MCF 10A (cell line): ENCODE data around the gene NUCB1. TPM values are rescaled to one million over a fixed set of nuclear protein-coding genes. Genes with fewer than 3 reads are reported as not detected.
"Not testable (repeated sequence)": the region's sequence is repeated elsewhere in the genome, so short reads cannot be mapped to it uniquely, and the experiment has no call there.

Experiments
- BruUV-seq: library from RNA; stranded (reverse); fragments of 400-500 nt; replicated peaks from 2 replicates; lab custom pipeline; 2021; lab: Mats Ljungman, UMichigan
- CTCF ChIA-PET: fragments of 300-600 bp; sonication (Branson Sonifier 250); formaldehyde crosslinking; extraction: SDS; loops from one replicate; lab custom pipeline; 2021; ENCODE audit warnings: antibody characterized with exemption, inconsistent platforms; lab: Yijun Ruan, JAX
- POLR2A ChIA-PET: fragments of 300-600, 350-650 bp; sonication (Branson Sonifier 250); formaldehyde crosslinking; extraction: SDS; loops from one replicate; lab custom pipeline; 2020; ENCODE audit warnings: antibody characterized with exemption, inconsistent platforms; lab: Yijun Ruan, JAX
- DNase-seq: peaks from one replicate; pipeline ENCODE4 v3.0.0-alpha.2; 2018; ENCODE audit not compliant: unreplicated experiment
- H3K27ac Mint-ChIP-seq: one replicate; pipeline ENCODE4 v1.8.0; 2022; ENCODE audit warnings: mild to moderate bottlenecking, low read depth, mixed read lengths; ENCODE audit not compliant: unreplicated experiment
- H3K27me3 Mint-ChIP-seq: one replicate; pipeline ENCODE4 v1.8.0; 2022; ENCODE audit warnings: mixed read lengths; ENCODE audit not compliant: insufficient read depth, unreplicated experiment
- H3K36me3 Mint-ChIP-seq: one replicate; pipeline ENCODE4 v1.8.0; 2022; ENCODE audit warnings: mild to moderate bottlenecking, moderate library complexity, mixed read lengths; ENCODE audit not compliant: insufficient read depth, unreplicated experiment
- H3K4me1 Mint-ChIP-seq: one replicate; pipeline ENCODE4 v1.8.0; 2022; ENCODE audit warnings: mixed read lengths; ENCODE audit not compliant: insufficient read depth, unreplicated experiment
- H3K4me3 Mint-ChIP-seq: one replicate; pipeline ENCODE4 v1.8.0; 2022; ENCODE audit warnings: mild to moderate bottlenecking, moderate library complexity, mixed read lengths; ENCODE audit not compliant: unreplicated experiment
- H3K9me3 Mint-ChIP-seq: one replicate; pipeline ENCODE4 v1.8.0; 2022; ENCODE audit warnings: mixed read lengths; ENCODE audit not compliant: unreplicated experiment
- intact Hi-C: fragments of 100-400 bp; cut with micrococcal nuclease; formaldehyde crosslinking; loops from 2 replicates; pipeline ENCODE4 v1.14.1; 2022
- total RNA-seq: library from RNA; stranded (reverse); gene quantifications from 2 replicates; pipeline ENCODE4 v1.2.3, GENCODE V29; 2022
- TF ChIP-seq, protein P1 (sequence below): fragments of 200-600 bp; IDR thresholded peaks from one replicate; pipeline ENCODE4 v1.8.0; 2022; ENCODE audit warnings: antibody characterized with exemption, mild to moderate bottlenecking; ENCODE audit not compliant: unreplicated experiment

The NUCB1 gene
- total RNA-seq, 1 experiment from 2014 or later = 61.4 TPM

DNA sequence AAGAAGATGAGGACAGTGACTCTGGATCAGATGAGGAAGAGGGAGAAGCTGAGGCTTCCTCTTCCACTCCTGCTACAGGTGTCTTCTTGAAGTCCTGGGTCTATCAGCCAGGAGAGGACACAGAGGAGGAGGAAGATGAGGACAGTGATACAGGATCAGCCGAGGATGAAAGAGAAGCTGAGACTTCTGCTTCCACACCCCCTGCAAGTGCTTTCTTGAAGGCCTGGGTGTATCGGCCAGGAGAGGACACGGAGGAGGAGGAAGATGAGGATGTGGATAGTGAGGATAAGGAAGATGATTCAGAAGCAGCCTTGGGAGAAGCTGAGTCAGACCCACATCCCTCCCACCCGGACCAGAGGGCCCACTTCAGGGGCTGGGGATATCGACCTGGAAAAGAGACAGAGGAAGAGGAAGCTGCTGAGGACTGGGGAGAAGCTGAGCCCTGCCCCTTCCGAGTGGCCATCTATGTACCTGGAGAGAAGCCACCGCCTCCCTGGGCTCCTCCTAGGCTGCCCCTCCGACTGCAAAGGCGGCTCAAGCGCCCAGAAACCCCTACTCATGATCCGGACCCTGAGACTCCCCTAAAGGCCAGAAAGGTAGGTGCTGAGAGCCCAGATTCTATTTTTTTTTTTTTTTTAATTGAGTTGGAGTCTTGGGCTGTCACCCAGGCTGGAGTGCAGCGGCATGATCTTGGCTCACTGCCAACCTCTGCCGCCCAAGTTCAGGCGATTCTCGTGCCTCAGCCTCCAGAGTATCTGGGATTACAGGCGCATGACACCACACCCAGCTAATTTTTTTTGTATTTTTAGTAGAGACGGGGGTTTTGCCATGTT is 25.6 kb upstream of the NUCB1 start:
- ChIA-PET CTCF (interaction anchor here (0.6 to 0.8 kb wide), 2 partner anchors 10 to 217 kb away, joined by 3 read pairs; no protein-coding TSS in a partner anchor), POLR2A (interaction anchor here (0.6 to 5.4 kb wide), 11 partner anchors 19 to 255 kb away, joined by 3 to 54 read pairs (median 4); partner anchors contain the start of genes BAX, BCAT2, DHDH and FTL)
- Mint-ChIP-seq H3K4me1 (peaks cover 29% of the 10 kb centered on the region), H3K27ac (peak overlapping the region; percentile 100), H3K36me3 (peaks cover 77% of the 10 kb centered on the region), H3K4me3 (peak overlapping the region; percentile 98), H3K27me3 (no peaks in the 10 kb centered on the region), H3K9me3 (no peaks in the 10 kb centered on the region)
- TSS peak; percentile 43 for BruUV-seq
- TF ChIP-seq, protein P1, sequence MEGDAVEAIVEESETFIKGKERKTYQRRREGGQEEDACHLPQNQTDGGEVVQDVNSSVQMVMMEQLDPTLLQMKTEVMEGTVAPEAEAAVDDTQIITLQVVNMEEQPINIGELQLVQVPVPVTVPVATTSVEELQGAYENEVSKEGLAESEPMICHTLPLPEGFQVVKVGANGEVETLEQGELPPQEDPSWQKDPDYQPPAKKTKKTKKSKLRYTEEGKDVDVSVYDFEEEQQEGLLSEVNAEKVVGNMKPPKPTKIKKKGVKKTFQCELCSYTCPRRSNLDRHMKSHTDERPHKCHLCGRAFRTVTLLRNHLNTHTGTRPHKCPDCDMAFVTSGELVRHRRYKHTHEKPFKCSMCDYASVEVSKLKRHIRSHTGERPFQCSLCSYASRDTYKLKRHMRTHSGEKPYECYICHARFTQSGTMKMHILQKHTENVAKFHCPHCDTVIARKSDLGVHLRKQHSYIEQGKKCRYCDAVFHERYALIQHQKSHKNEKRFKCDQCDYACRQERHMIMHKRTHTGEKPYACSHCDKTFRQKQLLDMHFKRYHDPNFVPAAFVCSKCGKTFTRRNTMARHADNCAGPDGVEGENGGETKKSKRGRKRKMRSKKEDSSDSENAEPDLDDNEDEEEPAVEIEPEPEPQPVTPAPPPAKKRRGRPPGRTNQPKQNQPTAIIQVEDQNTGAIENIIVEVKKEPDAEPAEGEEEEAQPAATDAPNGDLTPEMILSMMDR = no peak
- peak; percentile 46 for DNase-seq
- intact Hi-C loops = loop anchor here (2.0 to 5.0 kb wide), 2 partner anchors 78 to 90 kb away; partner anchors contain the start of genes BAX and FTL

GRCh38 chr19:48876043-48876981 is 23.8 kb upstream of the NUCB1 start:
- POLR2A ChIA-PET = interaction anchor here (0.6 to 5.4 kb wide), 7 partner anchors 17 to 613 kb away, joined by 3 to 54 read pairs (median 32); partner anchors contain the start of genes BAX, FTL, GYS1 and NUCB1
- H3K27me3 Mint-ChIP-seq = not testable (repeated sequence)
- TSS peak; percentile 59 for BruUV-seq

DNA sequence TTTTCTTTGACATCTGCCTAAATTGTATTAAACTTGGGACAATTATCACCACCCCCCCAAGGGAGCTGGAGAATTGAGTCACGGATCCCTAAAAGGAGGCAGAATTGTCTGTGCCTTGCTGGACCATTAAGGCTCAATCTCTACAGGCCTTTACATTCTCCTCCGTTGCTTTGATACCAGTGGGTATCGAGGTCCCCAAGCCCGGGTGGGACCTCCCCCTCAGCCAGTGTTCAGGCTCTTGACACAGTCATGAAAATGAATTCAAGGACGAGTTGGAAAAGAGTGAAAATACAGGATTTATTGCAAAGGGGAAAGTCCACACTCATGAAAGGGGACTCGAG is 22.3 kb upstream of the NUCB1 start:
- TF ChIP-seq, protein P1 = no peak
- intact Hi-C loops = loop anchor here (5.0 kb wide), 1 partner anchor 74 kb away; the partner anchor contains the start of gene BAX
- H3K36me3 Mint-ChIP-seq = peaks cover 94% of the 10 kb centered on the region
- H3K27me3 Mint-ChIP-seq = no peaks in the 10 kb centered on the region
- H3K4me3 Mint-ChIP-seq = no peak overlapping the region
- CTCF ChIA-PET = no interaction called here
- H3K9me3 Mint-ChIP-seq = no peaks in the 10 kb centered on the region
- no peak for DNase-seq
- POLR2A ChIA-PET = no interaction called here
- H3K27ac Mint-ChIP-seq = no peak overlapping the region
- BruUV-seq = no TSS peak
- H3K4me1 Mint-ChIP-seq = peaks cover 29% of the 10 kb centered on the region

More at GRCh38 chr19:48876043-48876981, 23.8 kb upstream of the NUCB1 start:
- intact Hi-C loops = loop anchor here (5.0 kb wide), 1 partner anchor 76 kb away; the partner anchor contains the start of gene BAX
- H3K27ac Mint-ChIP-seq = peak overlapping the region; percentile 100
- not testable (repeated sequence) for H3K9me3 Mint-ChIP-seq
- H3K4me3 Mint-ChIP-seq = peak overlapping the region; percentile 98
- peaks cover 91% of the 10 kb centered on the region for H3K36me3 Mint-ChIP-seq
- peak; percentile 30 for DNase-seq
- peaks cover 29% of the 10 kb centered on the region for H3K4me1 Mint-ChIP-seq
- CTCF ChIA-PET = interaction anchor here (0.6 to 0.7 kb wide), 2 partner anchors 48 to 615 kb away, joined by 3 to 4 read pairs; no protein-coding TSS in a partner anchor

GRCh38 chr19:48878196-48879024 is 21.7 kb upstream of the NUCB1 start:
- no TSS peak for BruUV-seq
- H3K4me3 Mint-ChIP-seq = no peak overlapping the region
- intact Hi-C loops = loop anchor here (5.0 kb wide), 1 partner anchor 74 kb away; the partner anchor contains the start of gene BAX
- ChIA-PET CTCF (interaction anchor here (0.6 to 0.9 kb wide), 2 partner anchors 36 to 288 kb away, joined by 3 to 4 read pairs; no protein-coding TSS in a partner anchor), POLR2A (interaction anchor here (0.8 to 1.6 kb wide), 2 partner anchors 22 to 76 kb away, joined by 3 to 7 read pairs; partner anchors contain the start of gene NUCB1)
- TF ChIP-seq, protein P1 = no peak
- H3K4me1 Mint-ChIP-seq = peaks cover 24% of the 10 kb centered on the region
- no peak overlapping the region for H3K27ac Mint-ChIP-seq
- no peak for DNase-seq
- H3K36me3 Mint-ChIP-seq = peaks cover 90% of the 10 kb centered on the region
- H3K9me3 Mint-ChIP-seq = no peaks in the 10 kb centered on the region
- H3K27me3 Mint-ChIP-seq = no peaks in the 10 kb centered on the region
